ENCODE data around the gene ZNF682. TPM values are rescaled to one million over a fixed set of nuclear protein-coding genes. Genes with fewer than 3 reads are reported as not detected.

The ZNF682 gene
- total and polyA plus RNA-seq, 2 of the 13 experiments (the other 11 are each of a cell fraction or from before 2014, with no cell fraction given): 2.0 to 7.2 TPM

- TF ChIP-seq CTCF (CRISPR knock-in tag; IDR thresholded peaks at IDR 0.05): no peak
- TF ChIP-seq PHF20 (CRISPR knock-in tag; IDR thresholded peaks at IDR 0.05): no peak
- no peak for TF ChIP-seq RFXANK (CRISPR knock-in tag; IDR thresholded peaks at IDR 0.05)
Observed at GRCh38 chr19:20028611-20029010, 10.7 kb downstream of the ZNF682 start (continued).

- no TSS peak for BruUV-seq (replicated peaks)
- in situ Hi-C loops (cut with HindIII; ENCODE audit: extremely low pct_ligation_motif_present, low pct_unique_long_range_greater_than_20kb): no loop called here
- Histone ChIP-seq H3K4me1 (ENCODE audit: insufficient read depth, low read length) (no peaks in the 10 kb centered on the region), H3K27ac (ENCODE audit: extremely low read length, insufficient read depth, low read length) (no peak overlapping the region), H3K27me3 (ENCODE audit: control insufficient read depth in 1 of 2, insufficient read depth in 2 of 2, low read length in 2 of 2) (no peaks in the 10 kb centered on the region), H3K79me2 (ENCODE audit: insufficient read depth, low read length) (no peaks in the 10 kb centered on the region), H4K20me1 (ENCODE audit: insufficient read depth, low read length) (no peaks in the 10 kb centered on the region), H2AFZ (ENCODE audit: low read length) (no peak overlapping the region), H3K9ac (ENCODE audit: insufficient read depth, low read depth, low read length) (no peak overlapping the region), H3K4me2 (ENCODE audit: low read depth, low read length) (no peak overlapping the region), H3K4me3 (replicated peaks in 1 of 3; ENCODE audit: insufficient read depth in 1 of 3, low read depth in 2 of 3, low read length in 3 of 3) (no peak overlapping the region), H3K9me3 (ENCODE audit: low read length) (peaks cover 83% of the 10 kb centered on the region), H3K36me3 (replicated peaks in 1 of 2; ENCODE audit: control insufficient read depth in 1 of 2, insufficient read depth in 2 of 2, low read length in 2 of 2) (no peaks in the 10 kb centered on the region; a peak in 2 of 5 replicates)
- intact Hi-C loops (cut with micrococcal nuclease; ENCODE audit: unreplicated experiment): no loop called here
- DNase-seq (ENCODE audit: low spot score) (no peak), ATAC-seq (no peak), FAIRE-seq (no peak)
- WGBS (ENCODE audit: low lambda C conversion rate): 47% methylated on average over 2 of the region's 2 CpGs
- POLR2A ChIA-PET: no interaction called here
- CTCF ChIA-PET (ENCODE audit: low intra/inter-chr PET ratio, low total read pairs): no interaction called here
- TF ChIP-seq TOPORS (CRISPR knock-in tag; IDR thresholded peaks at IDR 0.05) (no peak), ZNF451 (CRISPR knock-in tag; IDR thresholded peaks at IDR 0.05) (no peak), E2F5 (CRISPR knock-in tag; conservative IDR thresholded peaks at IDR 0.05) (no peak), ZNF652 (CRISPR knock-in tag; IDR thresholded peaks at IDR 0.05; ENCODE audit: borderline replicate concordance, low read depth) (no peak), LRRFIP1 (CRISPR knock-in tag; conservative IDR thresholded peaks at IDR 0.05) (no peak), MTERF4 (CRISPR knock-in tag; IDR thresholded peaks at IDR 0.05) (no peak), ZNF703 (CRISPR knock-in tag; IDR thresholded peaks at IDR 0.05; ENCODE audit: borderline replicate concordance) (no peak), MLX (CRISPR knock-in tag; IDR thresholded peaks at IDR 0.05) (no peak), ZNF777 (CRISPR knock-in tag; IDR thresholded peaks at IDR 0.05) (no peak), RXRA (CRISPR knock-in tag; IDR thresholded peaks at IDR 0.05) (no peak), IKZF5 (CRISPR knock-in tag; IDR thresholded peaks at IDR 0.05) (no peak), GFI1 (CRISPR knock-in tag; IDR thresholded peaks at IDR 0.05; ENCODE audit: borderline replicate concordance) (no peak), AHR (CRISPR knock-in tag; IDR thresholded peaks at IDR 0.05) (no peak), ZNF572 (CRISPR knock-in tag; IDR thresholded peaks at IDR 0.05) (no peak)
Observed at GRCh38 chr19:20005741-20006140, 33.6 kb downstream of the ZNF682 start.

Data from HepG2 (cell line).